HepG2 (cell line): Measurements from ENCODE around the gene CBLN3. TPM values are rescaled to one million over a fixed set of nuclear protein-coding genes. Genes with fewer than 3 reads are reported as not detected.
A peak's percentile ranks its signal among the peaks of the same experiment; 100 is the strongest.

Source experiments
- GATAD1 ChIP-seq: IDR thresholded peaks from 2 replicates; pipeline ENCODE4 v1.6.1; 2016; ENCODE audit warnings: missing genetic modification reagents, missing compliant biosample characterization
- MAFK ChIP-seq, 2 experiments: IDR thresholded peaks in 1 of 2; conservative IDR thresholded peaks in 1 of 2; 2 replicates each; pipeline ENCODE4 v1.6.1; 2011; ENCODE audit warnings: improper control_type of control experiment in 2 of 2, low read length in 2 of 2
- NFYB ChIP-seq: sonication (generic); formaldehyde crosslinking; IDR thresholded peaks from 2 replicates; pipeline ENCODE4 v1.4.0; 2020; ENCODE audit warnings: missing genetic modification reagents
- TEAD2 ChIP-seq: sonication (generic); formaldehyde crosslinking; IDR thresholded peaks from 2 replicates; pipeline ENCODE4 v1.9.0; 2021; ENCODE audit warnings: missing genetic modification reagents
- ZFP36L1 ChIP-seq: sonication (generic); formaldehyde crosslinking; IDR thresholded peaks from 2 replicates; pipeline ENCODE4 v1.8.0; 2022; ENCODE audit warnings: mild to moderate bottlenecking, missing genetic modification reagents, moderate library complexity
- ZNF136 ChIP-seq: sonication (generic); formaldehyde crosslinking; IDR thresholded peaks from 2 replicates; pipeline ENCODE4 v1.8.1; 2022; ENCODE audit warnings: low read depth, mild to moderate bottlenecking, moderate library complexity, missing genetic modification reagents
- ZNF143 ChIP-seq: sonication (generic); formaldehyde crosslinking; IDR thresholded peaks from 2 replicates; pipeline ENCODE4 v1.4.0; 2020; ENCODE audit warnings: missing genetic modification reagents
- ZZZ3 ChIP-seq: sonication (generic); formaldehyde crosslinking; IDR thresholded peaks from 2 replicates; pipeline ENCODE4 v1.4.0; 2020; ENCODE audit warnings: missing genetic modification reagents, mild to moderate bottlenecking, borderline replicate concordance
- polyA plus RNA-seq, 8 experiments: library from polyadenylated mRNA; depleted of rRNA in 3 of 8; stranded (reverse) in 7 of 8; unstranded in 1 of 8; fragments of >200 nt; fragmentation: Illumina TruSeq in 4 of 8; extraction: Trizol in 4 of 8; gene quantifications; 2 replicates each; pipeline versions ENCODE4 v1.2.1 to v1.2.3, GENCODE V29; 2011 to 2016; ENCODE audit warnings: low read depth in 4 of 8, missing spikeins in 1 of 8, mixed read lengths in 1 of 8; ENCODE audit not compliant: insufficient read depth in 1 of 8
- total RNA-seq, 5 experiments: library from RNA; depleted of rRNA; stranded (reverse); fragments of >200 nt; fragmentation: Illumina TruSeq; extraction: Trizol; gene quantifications; 2 replicates each; pipeline ENCODE4 v1.2.3, GENCODE V29; 2016; ENCODE audit warnings: low read depth in 1 of 5
- TF ChIP-seq, protein P1 (sequence below): sonication (generic); formaldehyde crosslinking; IDR thresholded peaks from 2 replicates; pipeline ENCODE4 v1.4.0; 2020; ENCODE audit warnings: missing genetic modification reagents, borderline replicate concordance
- TF ChIP-seq, protein P2 (sequence below): sonication (generic); formaldehyde crosslinking; IDR thresholded peaks from 2 replicates; pipeline ENCODE4 v1.4.0; 2020; ENCODE audit warnings: missing genetic modification reagents, borderline replicate concordance
- TF ChIP-seq, protein P3 (sequence below): sonication (generic); formaldehyde crosslinking; IDR thresholded peaks from 2 replicates; pipeline ENCODE4 v1.8.0; 2022; ENCODE audit warnings: mild to moderate bottlenecking, missing genetic modification reagents
- TF ChIP-seq, protein P4 (sequence below): sonication (generic); formaldehyde crosslinking; IDR thresholded peaks from 2 replicates; pipeline ENCODE4 v1.9.0; 2021; ENCODE audit warnings: missing genetic modification reagents, mild to moderate bottlenecking, borderline replicate concordance
- TF ChIP-seq, protein P5 (sequence below): sonication (generic); formaldehyde crosslinking; conservative IDR thresholded peaks from 2 replicates; pipeline ENCODE4 v1.4.0; 2020; ENCODE audit warnings: missing genetic modification reagents
- TF ChIP-seq, protein P6 (sequence below): sonication (generic); IDR thresholded peaks from 2 replicates; pipeline ENCODE4 v1.6.1; 2016; ENCODE audit warnings: low read depth, borderline replicate concordance

CBLN3 gene
- total and polyA plus RNA-seq, 2 of the 13 experiments (the other 11 are each of a cell fraction or from before 2014, with no cell fraction given) = 0.66 to 0.98 TPM

DNA sequence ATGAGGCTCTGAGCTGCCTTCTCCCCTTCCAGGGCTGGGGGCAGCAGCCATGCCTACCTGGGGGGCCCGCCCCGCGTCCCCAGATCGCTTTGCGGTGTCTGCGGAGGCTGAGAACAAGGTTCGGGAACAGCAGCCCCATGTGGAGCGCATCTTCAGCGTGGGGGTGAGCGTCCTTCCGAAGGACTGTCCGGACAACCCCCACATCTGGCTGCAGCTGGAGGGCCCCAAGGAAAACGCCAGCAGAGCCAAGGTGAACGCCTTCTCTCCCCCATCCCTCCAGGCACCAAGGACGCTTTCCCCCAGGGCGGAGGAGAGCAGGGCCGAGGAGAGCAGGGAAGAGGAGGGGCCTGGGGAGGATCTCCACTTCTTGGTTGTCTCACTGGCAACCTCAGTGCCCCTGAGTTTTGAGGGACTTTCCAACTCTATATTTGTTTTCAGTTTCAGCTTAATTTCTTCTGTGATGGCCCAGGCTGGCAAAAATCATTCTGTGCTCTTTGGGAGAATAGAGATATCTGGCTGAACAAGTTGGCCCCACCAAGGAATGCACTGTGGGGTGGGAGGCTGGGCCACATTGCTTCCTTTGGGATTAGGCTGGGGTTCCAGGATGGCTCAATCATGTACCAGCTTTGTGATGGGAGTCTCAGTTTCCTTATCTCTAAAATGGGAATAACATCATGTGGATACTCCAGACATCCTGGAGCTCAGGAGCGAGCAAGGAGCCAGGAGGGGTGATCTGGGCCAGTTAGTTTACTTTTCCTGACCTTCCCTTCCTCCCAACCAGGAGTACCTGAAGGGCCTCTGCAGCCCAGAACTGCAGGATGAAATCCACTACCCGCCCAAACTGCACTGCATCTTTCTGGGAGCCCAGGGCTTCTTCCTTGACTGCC, 1.5 kb upstream of the CBLN3 start (continued):
- TF ChIP-seq, protein P1, sequence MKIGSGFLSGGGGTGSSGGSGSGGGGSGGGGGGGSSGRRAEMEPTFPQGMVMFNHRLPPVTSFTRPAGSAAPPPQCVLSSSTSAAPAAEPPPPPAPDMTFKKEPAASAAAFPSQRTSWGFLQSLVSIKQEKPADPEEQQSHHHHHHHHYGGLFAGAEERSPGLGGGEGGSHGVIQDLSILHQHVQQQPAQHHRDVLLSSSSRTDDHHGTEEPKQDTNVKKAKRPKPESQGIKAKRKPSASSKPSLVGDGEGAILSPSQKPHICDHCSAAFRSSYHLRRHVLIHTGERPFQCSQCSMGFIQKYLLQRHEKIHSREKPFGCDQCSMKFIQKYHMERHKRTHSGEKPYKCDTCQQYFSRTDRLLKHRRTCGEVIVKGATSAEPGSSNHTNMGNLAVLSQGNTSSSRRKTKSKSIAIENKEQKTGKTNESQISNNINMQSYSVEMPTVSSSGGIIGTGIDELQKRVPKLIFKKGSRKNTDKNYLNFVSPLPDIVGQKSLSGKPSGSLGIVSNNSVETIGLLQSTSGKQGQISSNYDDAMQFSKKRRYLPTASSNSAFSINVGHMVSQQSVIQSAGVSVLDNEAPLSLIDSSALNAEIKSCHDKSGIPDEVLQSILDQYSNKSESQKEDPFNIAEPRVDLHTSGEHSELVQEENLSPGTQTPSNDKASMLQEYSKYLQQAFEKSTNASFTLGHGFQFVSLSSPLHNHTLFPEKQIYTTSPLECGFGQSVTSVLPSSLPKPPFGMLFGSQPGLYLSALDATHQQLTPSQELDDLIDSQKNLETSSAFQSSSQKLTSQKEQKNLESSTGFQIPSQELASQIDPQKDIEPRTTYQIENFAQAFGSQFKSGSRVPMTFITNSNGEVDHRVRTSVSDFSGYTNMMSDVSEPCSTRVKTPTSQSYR (CRISPR knock-in tag) = 0 out of 2 replicates have a peak, but pooled peaks have one; percentile 17
- TF ChIP-seq GATAD1 (CRISPR knock-in tag) (no peak), ZZZ3 (CRISPR knock-in tag) (no peak), ZNF136 (CRISPR knock-in tag) (no peak), NFYB (CRISPR knock-in tag) (no peak), TEAD2 (CRISPR knock-in tag) (0 out of 2 replicates have a peak, but pooled peaks have one; percentile 76), ZNF143 (CRISPR knock-in tag) (no peak; the same call in 1 of the 2 replicates), ZFP36L1 (CRISPR knock-in tag) (no peak), MAFK (conservative IDR thresholded peaks at IDR 0.05 in 1 of 2, IDR thresholded peaks at IDR 0.05 in 1 of 2; ENCODE audit: low read length in 2 of 2) (no peak)
- TF ChIP-seq, protein P2, sequence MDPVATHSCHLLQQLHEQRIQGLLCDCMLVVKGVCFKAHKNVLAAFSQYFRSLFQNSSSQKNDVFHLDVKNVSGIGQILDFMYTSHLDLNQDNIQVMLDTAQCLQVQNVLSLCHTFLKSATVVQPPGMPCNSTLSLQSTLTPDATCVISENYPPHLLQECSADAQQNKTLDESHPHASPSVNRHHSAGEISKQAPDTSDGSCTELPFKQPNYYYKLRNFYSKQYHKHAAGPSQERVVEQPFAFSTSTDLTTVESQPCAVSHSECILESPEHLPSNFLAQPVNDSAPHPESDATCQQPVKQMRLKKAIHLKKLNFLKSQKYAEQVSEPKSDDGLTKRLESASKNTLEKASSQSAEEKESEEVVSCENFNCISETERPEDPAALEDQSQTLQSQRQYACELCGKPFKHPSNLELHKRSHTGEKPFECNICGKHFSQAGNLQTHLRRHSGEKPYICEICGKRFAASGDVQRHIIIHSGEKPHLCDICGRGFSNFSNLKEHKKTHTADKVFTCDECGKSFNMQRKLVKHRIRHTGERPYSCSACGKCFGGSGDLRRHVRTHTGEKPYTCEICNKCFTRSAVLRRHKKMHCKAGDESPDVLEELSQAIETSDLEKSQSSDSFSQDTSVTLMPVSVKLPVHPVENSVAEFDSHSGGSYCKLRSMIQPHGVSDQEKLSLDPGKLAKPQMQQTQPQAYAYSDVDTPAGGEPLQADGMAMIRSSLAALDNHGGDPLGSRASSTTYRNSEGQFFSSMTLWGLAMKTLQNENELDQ (CRISPR knock-in tag) = no peak
- TF ChIP-seq, protein P3, sequence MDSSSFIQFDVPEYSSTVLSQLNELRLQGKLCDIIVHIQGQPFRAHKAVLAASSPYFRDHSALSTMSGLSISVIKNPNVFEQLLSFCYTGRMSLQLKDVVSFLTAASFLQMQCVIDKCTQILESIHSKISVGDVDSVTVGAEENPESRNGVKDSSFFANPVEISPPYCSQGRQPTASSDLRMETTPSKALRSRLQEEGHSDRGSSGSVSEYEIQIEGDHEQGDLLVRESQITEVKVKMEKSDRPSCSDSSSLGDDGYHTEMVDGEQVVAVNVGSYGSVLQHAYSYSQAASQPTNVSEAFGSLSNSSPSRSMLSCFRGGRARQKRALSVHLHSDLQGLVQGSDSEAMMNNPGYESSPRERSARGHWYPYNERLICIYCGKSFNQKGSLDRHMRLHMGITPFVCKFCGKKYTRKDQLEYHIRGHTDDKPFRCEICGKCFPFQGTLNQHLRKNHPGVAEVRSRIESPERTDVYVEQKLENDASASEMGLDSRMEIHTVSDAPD = no peak
- TF ChIP-seq, protein P4, sequence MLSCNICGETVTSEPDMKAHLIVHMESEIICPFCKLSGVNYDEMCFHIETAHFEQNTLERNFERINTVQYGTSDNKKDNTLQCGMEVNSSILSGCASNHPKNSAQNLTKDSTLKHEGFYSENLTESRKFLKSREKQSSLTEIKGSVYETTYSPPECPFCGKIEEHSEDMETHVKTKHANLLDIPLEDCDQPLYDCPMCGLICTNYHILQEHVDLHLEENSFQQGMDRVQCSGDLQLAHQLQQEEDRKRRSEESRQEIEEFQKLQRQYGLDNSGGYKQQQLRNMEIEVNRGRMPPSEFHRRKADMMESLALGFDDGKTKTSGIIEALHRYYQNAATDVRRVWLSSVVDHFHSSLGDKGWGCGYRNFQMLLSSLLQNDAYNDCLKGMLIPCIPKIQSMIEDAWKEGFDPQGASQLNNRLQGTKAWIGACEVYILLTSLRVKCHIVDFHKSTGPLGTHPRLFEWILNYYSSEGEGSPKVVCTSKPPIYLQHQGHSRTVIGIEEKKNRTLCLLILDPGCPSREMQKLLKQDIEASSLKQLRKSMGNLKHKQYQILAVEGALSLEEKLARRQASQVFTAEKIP (CRISPR knock-in tag) = no peak
- TF ChIP-seq, protein P5, sequence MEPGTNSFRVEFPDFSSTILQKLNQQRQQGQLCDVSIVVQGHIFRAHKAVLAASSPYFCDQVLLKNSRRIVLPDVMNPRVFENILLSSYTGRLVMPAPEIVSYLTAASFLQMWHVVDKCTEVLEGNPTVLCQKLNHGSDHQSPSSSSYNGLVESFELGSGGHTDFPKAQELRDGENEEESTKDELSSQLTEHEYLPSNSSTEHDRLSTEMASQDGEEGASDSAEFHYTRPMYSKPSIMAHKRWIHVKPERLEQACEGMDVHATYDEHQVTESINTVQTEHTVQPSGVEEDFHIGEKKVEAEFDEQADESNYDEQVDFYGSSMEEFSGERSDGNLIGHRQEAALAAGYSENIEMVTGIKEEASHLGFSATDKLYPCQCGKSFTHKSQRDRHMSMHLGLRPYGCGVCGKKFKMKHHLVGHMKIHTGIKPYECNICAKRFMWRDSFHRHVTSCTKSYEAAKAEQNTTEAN (CRISPR knock-in tag) = no peak
- TF ChIP-seq, protein P6, sequence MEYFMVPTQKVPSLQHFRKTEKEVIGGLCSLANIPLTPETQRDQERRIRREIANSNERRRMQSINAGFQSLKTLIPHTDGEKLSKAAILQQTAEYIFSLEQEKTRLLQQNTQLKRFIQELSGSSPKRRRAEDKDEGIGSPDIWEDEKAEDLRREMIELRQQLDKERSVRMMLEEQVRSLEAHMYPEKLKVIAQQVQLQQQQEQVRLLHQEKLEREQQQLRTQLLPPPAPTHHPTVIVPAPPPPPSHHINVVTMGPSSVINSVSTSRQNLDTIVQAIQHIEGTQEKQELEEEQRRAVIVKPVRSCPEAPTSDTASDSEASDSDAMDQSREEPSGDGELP = no peak
